GM21360 (cell line): ENCODE results near the gene ELAVL4.

Experiments
- ATAC-seq: cut with Tn5 transposase; IDR thresholded peaks from one replicate; pipeline ENCODE4 v1.9.1; 2021; ENCODE audit warnings: mild to moderate bottlenecking, moderate library complexity; ENCODE audit not compliant: unreplicated experiment

Gene ELAVL4

GRCh38 chr1:50237056-50237455 is 128.3 kb downstream of the ELAVL4 start:
- no peak for ATAC-seq

DNA sequence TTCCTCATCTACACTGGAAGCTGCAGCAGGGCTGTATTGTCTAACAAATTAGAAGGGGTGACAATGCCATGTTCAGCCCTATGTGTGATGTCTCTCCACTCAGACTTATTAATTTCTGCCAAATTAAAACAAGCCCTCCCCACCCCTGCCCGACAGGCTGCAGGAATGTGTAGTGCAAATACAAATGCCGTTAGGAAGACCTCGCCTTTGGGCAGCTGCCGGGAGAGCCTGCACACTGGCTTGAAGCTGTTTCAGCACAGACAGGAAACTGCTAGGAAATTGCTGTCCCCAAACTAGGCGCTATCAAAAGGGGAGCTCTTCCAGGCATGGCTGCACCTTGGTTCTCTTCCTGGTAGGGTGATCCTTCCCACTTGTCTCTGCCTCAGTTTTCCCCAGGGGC is 135.2 kb downstream of the ELAVL4 start:
- no peak for ATAC-seq

GRCh38 chr1:50246869-50247268 is 138.1 kb downstream of the ELAVL4 start:
- no peak for ATAC-seq

DNA sequence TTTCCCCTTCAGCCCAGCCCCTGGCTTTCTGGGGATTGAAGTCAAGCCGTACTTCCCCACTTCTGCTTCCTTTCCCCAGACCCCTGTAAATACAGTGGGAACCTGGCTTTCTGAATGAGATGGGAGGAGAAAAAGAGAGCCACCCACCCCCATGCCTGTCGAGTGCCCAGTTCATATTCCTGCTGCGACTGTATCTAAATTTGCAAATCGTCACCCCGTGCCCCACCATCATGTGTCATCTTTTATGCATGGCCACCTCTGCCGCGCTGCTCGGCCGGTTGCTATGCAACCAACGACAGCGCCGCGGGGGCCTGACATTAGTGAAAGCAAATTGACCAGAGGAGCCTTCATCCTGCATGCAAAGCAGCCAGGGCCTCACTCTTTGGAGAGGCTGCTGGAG is 143.0 kb downstream of the ELAVL4 start:
- ATAC-seq = peak; percentile 92

- ATAC-seq = no peak
Measured at GRCh38 chr1:50252196-50252595, 143.5 kb downstream of the ELAVL4 start.
